Heart left ventricle (tissue), 13 donors: ENCODE data around the gene GDF2.

Experiments used
- POLR2A ChIP-seq, 2 donors: fragments of 450-650 bp; IDR thresholded peaks; one replicate each; pipeline ENCODE4 v1.6.1; 2017; ENCODE audit warnings: antibody characterized with exemption in 2 of 2, mild to moderate bottlenecking in 2 of 2, moderate library complexity in 2 of 2
- TF ChIP-seq, protein P1 (sequence below), 12 donors: fragments of 200-600 bp; sonication (generic) in 4 of 12; IDR thresholded peaks; one replicate each; pipeline versions ENCODE4 v1.5.0 to v1.8.0; 2018 to 2022; ENCODE audit warnings: antibody characterized with exemption in 12 of 12, mild to moderate bottlenecking in 5 of 12
- donor health status: ischemic (EF 13 %, LVEDD 7.1; RV severe dilation, severe dysfunction).
- donor health status: DM: no; HTN: yes; CAD: no.
- donor health status: DM: no; HTN: no; CAD: no.
- donor health status: ischemic (EF 25% LVEDD 6.9; RV normal size, moderate dysfunction).
- donor health status: ischemic (EF 25% LVEDD 5.7; RV mildly dilated, moderate dysfunction).
- donor health status: ischemic (EF 35%, LVEDD 5.7; RV mildly dilated, moderate dysfunction).
- donor health status: nonischemic (EF 11% LVEDD 7.7; RV severe dilation, severe dysfunction).
- donor health status: DM: yes; HTN: yes; CAD: no.
- donor health status: PGD.
- donor health status: ischemic (EF 29% LVEDD 5.4; RV normal size, mild dysfunction).
- donor health status: nonischemic (EF 23%, LVEDD 6.1; RV moderate dilation, normal function).

DNA sequence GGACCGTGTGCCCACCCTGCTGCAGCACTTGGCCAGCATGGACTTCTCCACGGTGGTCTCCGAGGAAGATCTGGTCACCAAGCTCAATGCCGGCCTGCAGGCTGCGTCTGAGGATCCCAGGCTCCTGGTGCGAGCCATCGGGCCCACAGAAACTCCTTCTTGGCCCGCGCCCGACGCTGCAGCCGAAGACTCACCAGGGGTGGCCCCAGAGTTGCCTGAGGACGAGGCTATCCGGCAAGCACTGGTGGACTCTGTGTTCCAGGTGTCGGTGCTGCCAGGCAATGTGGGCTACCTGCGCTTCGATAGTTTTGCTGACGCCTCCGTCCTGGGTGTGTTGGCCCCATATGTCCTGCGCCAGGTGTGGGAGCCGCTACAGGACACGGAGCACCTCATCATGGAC, 27.3 kb downstream of the GDF2 start:
- TF ChIP-seq, protein P1, sequence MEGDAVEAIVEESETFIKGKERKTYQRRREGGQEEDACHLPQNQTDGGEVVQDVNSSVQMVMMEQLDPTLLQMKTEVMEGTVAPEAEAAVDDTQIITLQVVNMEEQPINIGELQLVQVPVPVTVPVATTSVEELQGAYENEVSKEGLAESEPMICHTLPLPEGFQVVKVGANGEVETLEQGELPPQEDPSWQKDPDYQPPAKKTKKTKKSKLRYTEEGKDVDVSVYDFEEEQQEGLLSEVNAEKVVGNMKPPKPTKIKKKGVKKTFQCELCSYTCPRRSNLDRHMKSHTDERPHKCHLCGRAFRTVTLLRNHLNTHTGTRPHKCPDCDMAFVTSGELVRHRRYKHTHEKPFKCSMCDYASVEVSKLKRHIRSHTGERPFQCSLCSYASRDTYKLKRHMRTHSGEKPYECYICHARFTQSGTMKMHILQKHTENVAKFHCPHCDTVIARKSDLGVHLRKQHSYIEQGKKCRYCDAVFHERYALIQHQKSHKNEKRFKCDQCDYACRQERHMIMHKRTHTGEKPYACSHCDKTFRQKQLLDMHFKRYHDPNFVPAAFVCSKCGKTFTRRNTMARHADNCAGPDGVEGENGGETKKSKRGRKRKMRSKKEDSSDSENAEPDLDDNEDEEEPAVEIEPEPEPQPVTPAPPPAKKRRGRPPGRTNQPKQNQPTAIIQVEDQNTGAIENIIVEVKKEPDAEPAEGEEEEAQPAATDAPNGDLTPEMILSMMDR (IDR thresholded peaks at IDR 0.05): no peak
- no peak for TF ChIP-seq POLR2A (IDR thresholded peaks at IDR 0.05)
